GM19023 (cell line): ENCODE data around the gene CYBRD1.

Experiments
- ATAC-seq: cut with Tn5 transposase; IDR thresholded peaks from one replicate; pipeline ENCODE4 v1.9.1; 2021; ENCODE audit warnings: mild to moderate bottlenecking, moderate library complexity; ENCODE audit not compliant: unreplicated experiment

The CYBRD1 gene

DNA sequence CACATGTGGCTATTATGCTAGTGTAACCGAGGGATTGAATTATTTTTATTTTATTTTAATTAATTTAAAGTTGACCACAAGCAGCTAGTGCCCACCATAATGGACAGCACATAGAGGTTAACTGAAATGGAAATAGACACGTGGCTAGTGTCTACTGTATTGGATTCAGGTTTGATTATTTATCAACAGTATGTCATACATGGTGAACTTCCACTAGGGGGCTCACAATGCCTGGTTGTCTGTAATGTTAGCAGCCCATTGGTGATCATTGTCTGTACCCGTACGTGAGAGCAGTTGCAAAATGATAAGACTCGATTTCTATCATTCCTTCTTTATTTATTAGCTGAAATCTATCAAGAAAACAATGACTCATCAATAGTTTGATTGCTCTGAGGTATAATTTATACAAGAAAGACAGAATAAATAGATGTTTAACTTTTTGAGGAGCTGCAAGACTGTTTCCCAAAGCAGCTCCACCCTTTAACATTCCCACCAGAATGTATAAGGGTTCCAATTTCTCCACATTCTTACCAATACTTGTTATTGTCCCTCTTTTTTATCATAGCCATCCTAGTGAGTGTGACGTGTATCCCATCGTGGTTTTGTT, 76.5 kb downstream of the CYBRD1 start:
- ATAC-seq, result peak; percentile 80

- ATAC-seq, result no peak
These were observed 77.9 kb downstream of the CYBRD1 start for GRCh38 chr2:171600126-171600525.

- ATAC-seq, result no peak
These were observed 80.1 kb downstream of the CYBRD1 start for GRCh38 chr2:171602352-171602751.
